MM.1S (cell line): ENCODE data around the gene PATL1.

ENCODE experiments used
- DNase-seq: peaks from one replicate; pipeline ENCODE4 v3.0.0-alpha.2; 2015
- H2AFZ ChIP-seq: fragments of 300-600 bp; sonication (generic); 2 replicates; pipeline ENCODE4 v1.6.0; 2016; ENCODE audit warnings: antibody characterized with exemption, low read length
- H3F3A ChIP-seq: fragments of 300-600 bp; sonication (generic); 2 replicates; pipeline ENCODE4 v1.6.1; 2016; ENCODE audit warnings: mild to moderate bottlenecking, antibody characterized with exemption, low read length, moderate library complexity, mixed read lengths; ENCODE audit not compliant: insufficient read depth
- H3K27ac ChIP-seq: fragments of 300-600 bp; sonication (generic); 2 replicates; pipeline ENCODE4 v1.5.1; 2016; ENCODE audit warnings: mild to moderate bottlenecking, low read length
- H3K27me3 ChIP-seq: fragments of 300-600 bp; sonication (generic); replicated peaks from 2 replicates; pipeline ENCODE4 v1.6.0; 2016; ENCODE audit warnings: low read length; ENCODE audit not compliant: insufficient read depth
- H3K36me3 ChIP-seq: fragments of 300-600 bp; sonication (generic); replicated peaks from 2 replicates; pipeline ENCODE4 v1.6.1; 2016; ENCODE audit warnings: mild to moderate bottlenecking, low read length, mixed read lengths; ENCODE audit not compliant: insufficient read depth
- H3K4me1 ChIP-seq: fragments of 300-600 bp; sonication (generic); 2 replicates; pipeline ENCODE4 v1.6.1; 2016; ENCODE audit warnings: low read length, mixed read lengths
- H3K4me2 ChIP-seq: fragments of 300-600 bp; sonication (generic); 2 replicates; pipeline ENCODE4 v1.6.0; 2016; ENCODE audit warnings: low read depth, low read length
- H3K4me3 ChIP-seq: fragments of 300-600 bp; sonication (generic); 2 replicates; pipeline ENCODE4 v1.5.1; 2016; ENCODE audit warnings: low read length, mixed read lengths
- H3K79me2 ChIP-seq: fragments of 300-600 bp; sonication (generic); 2 replicates; pipeline ENCODE4 v1.6.1; 2016; ENCODE audit warnings: mixed run types, low read length, mixed read lengths
- H3K9ac ChIP-seq: fragments of 300-600 bp; sonication (generic); 2 replicates; pipeline ENCODE4 v1.6.1; 2016; ENCODE audit warnings: low read length, mixed read lengths
- H3K9me2 ChIP-seq: fragments of 300-600 bp; sonication (generic); replicated peaks from 2 replicates; pipeline ENCODE4 v1.6.1; 2016; ENCODE audit warnings: mild to moderate bottlenecking, low read length, mixed read lengths; ENCODE audit not compliant: insufficient read depth
- H3K9me3 ChIP-seq: fragments of 300-600 bp; sonication (generic); replicated peaks from 2 replicates; pipeline ENCODE4 v1.6.1; 2016; ENCODE audit warnings: mild to moderate bottlenecking, low read length, mixed read lengths; ENCODE audit not compliant: insufficient read depth
- H4K20me1 ChIP-seq: fragments of 300-600 bp; sonication (generic); 2 replicates; pipeline ENCODE4 v1.6.1; 2016; ENCODE audit warnings: mild to moderate bottlenecking, low read length, moderate library complexity, mixed read lengths; ENCODE audit not compliant: insufficient read depth
- CTCF ChIP-seq: fragments of 300-600 bp; sonication (generic); IDR thresholded peaks from 2 replicates; pipeline ENCODE4 v1.5.1; 2016; ENCODE audit warnings: antibody characterized with exemption, low read length, mixed read lengths
- EZH2 ChIP-seq: fragments of 300-600 bp; sonication (generic); optimal IDR thresholded peaks from 2 replicates; pipeline ENCODE3; 2017; ENCODE audit warnings: low read depth, mild to moderate bottlenecking, antibody characterized with exemption, low read length, mixed read lengths
- EZH2phosphoT487 ChIP-seq: fragments of 300-600 bp; sonication (generic); IDR thresholded peaks from 2 replicates; pipeline ENCODE4 v1.6.1; 2018; ENCODE audit warnings: antibody characterized with exemption, low read length

Gene PATL1

GRCh38 chr11:59659981-59660380 lies 8.9 kb downstream of the PATL1 start:
- H3K36me3 ChIP-seq: peaks cover 22% of the 10 kb centered on the region
- no peaks in the 10 kb centered on the region for H3K9me3 ChIP-seq
- TF ChIP-seq EZH2 (no peak), EZH2phosphoT487 (no peak), CTCF (no peak)
- no peak overlapping the region for H3K4me2 ChIP-seq
- H4K20me1 ChIP-seq: 0 out of 2 replicates have a peak, but pooled peaks cover 4% of the 10 kb centered on the region
- H3K9me2 ChIP-seq: no peaks in the 10 kb centered on the region
- peaks cover 49% of the 10 kb centered on the region for H3K79me2 ChIP-seq
- H3K9ac ChIP-seq: no peak overlapping the region
- H3K27me3 ChIP-seq: no peaks in the 10 kb centered on the region
- H3K4me1 ChIP-seq: no peaks in the 10 kb centered on the region
- no peaks in the 10 kb centered on the region for H3F3A ChIP-seq
- H3K4me3 ChIP-seq: no peak overlapping the region
- H3K27ac ChIP-seq: no peak overlapping the region
- no peak overlapping the region for H2AFZ ChIP-seq
- DNase-seq: no peak

GRCh38 chr11:59658036-59658435 lies 10.8 kb downstream of the PATL1 start:
- no peaks in the 10 kb centered on the region for H3K4me1 ChIP-seq
- H4K20me1 ChIP-seq: 0 out of 2 replicates have a peak, but pooled peaks cover 4% of the 10 kb centered on the region
- H3K9ac ChIP-seq: no peak overlapping the region
- no peaks in the 10 kb centered on the region for H3K9me2 ChIP-seq
- peaks cover 35% of the 10 kb centered on the region for H3K36me3 ChIP-seq
- no peaks in the 10 kb centered on the region for H3K9me3 ChIP-seq
- H2AFZ ChIP-seq: no peak overlapping the region
- peaks cover 30% of the 10 kb centered on the region for H3K79me2 ChIP-seq
- no peak overlapping the region for H3K4me3 ChIP-seq
- H3K4me2 ChIP-seq: no peak overlapping the region
- H3K27me3 ChIP-seq: no peaks in the 10 kb centered on the region
- no peak overlapping the region for H3K27ac ChIP-seq
- H3F3A ChIP-seq: no peaks in the 10 kb centered on the region
- TF ChIP-seq CTCF: no peak
- no peak for TF ChIP-seq EZH2
- TF ChIP-seq EZH2phosphoT487: no peak
- DNase-seq: no peak

- H3K9me2 ChIP-seq: no peaks in the 10 kb centered on the region
- no peaks in the 10 kb centered on the region for H3K79me2 ChIP-seq
- H4K20me1 ChIP-seq: no peaks in the 10 kb centered on the region
- no peaks in the 10 kb centered on the region for H3K4me1 ChIP-seq
- H2AFZ ChIP-seq: no peak overlapping the region
- no peak overlapping the region for H3K4me3 ChIP-seq
- H3K36me3 ChIP-seq: peaks cover 51% of the 10 kb centered on the region
- H3K27me3 ChIP-seq: no peaks in the 10 kb centered on the region
- H3K9ac ChIP-seq: no peak overlapping the region
- no peaks in the 10 kb centered on the region for H3K9me3 ChIP-seq
- H3K27ac ChIP-seq: no peak overlapping the region
- TF ChIP-seq CTCF (no peak), EZH2 (no peak), EZH2phosphoT487 (no peak)
- H3K4me2 ChIP-seq: no peak overlapping the region
- no peaks in the 10 kb centered on the region for H3F3A ChIP-seq
- no peak for DNase-seq
These were observed 13.9 kb downstream of the PATL1 start for GRCh38 chr11:59654893-59655292.
